Smooth muscle cell (in vitro differentiated cells): Measurements from ENCODE around the gene LDB3. TPM values are rescaled to one million over a fixed set of nuclear protein-coding genes. Genes with fewer than 3 reads are reported as not detected.
A peak's percentile ranks its signal among the peaks of the same experiment; 100 is the strongest.

Experiments
- DNase-seq: peaks from one replicate; lab custom pipeline; 2025; ENCODE audit not compliant: unreplicated experiment; lab: John Stamatoyannopoulos, UW
- H2AFZ ChIP-seq: fragments of 200-600 bp; sonication (generic); 2 replicates; pipeline ENCODE4 v1.6.0; 2016; ENCODE audit warnings: antibody characterized with exemption, low read depth, mild to moderate bottlenecking
- H3F3A ChIP-seq: fragments of 200-600 bp; sonication (generic); 2 replicates; pipeline ENCODE4 v1.6.0; 2017; ENCODE audit warnings: antibody characterized with exemption, low read depth
- H3K27ac ChIP-seq: fragments of 200-600 bp; sonication (generic); 2 replicates; pipeline ENCODE4 v1.5.1; 2016; ENCODE audit warnings: low read depth, mild to moderate bottlenecking
- H3K27me3 ChIP-seq: fragments of 200-600 bp; sonication (generic); 2 replicates; pipeline ENCODE4 v1.6.1; 2016; ENCODE audit warnings: low read depth, mild to moderate bottlenecking
- H3K36me3 ChIP-seq: fragments of 200-600 bp; sonication (generic); 2 replicates; pipeline ENCODE4 v1.5.1; 2016; ENCODE audit warnings: low read depth
- H3K4me1 ChIP-seq: fragments of 200-600 bp; sonication (generic); 2 replicates; pipeline ENCODE4 v1.5.1; 2016; ENCODE audit warnings: low read depth
- H3K4me2 ChIP-seq: fragments of 200-600 bp; sonication (generic); 2 replicates; pipeline ENCODE4 v1.6.0; 2016; ENCODE audit warnings: mild to moderate bottlenecking
- H3K4me3 ChIP-seq: fragments of 200-600 bp; sonication (generic); 2 replicates; pipeline ENCODE4 v1.5.1; 2016; ENCODE audit warnings: mild to moderate bottlenecking
- H3K79me2 ChIP-seq: fragments of 200-600 bp; sonication (generic); 2 replicates; pipeline ENCODE4 v1.6.0; 2016; ENCODE audit warnings: low read depth, mild to moderate bottlenecking
- H3K9ac ChIP-seq: fragments of 200-600 bp; sonication (generic); 2 replicates; pipeline ENCODE4 v1.6.0; 2016; ENCODE audit warnings: low read depth
- H3K9me3 ChIP-seq: fragments of 200-600 bp; sonication (generic); replicated peaks from 2 replicates; pipeline ENCODE4 v1.5.1; 2016; ENCODE audit warnings: low read depth
- H4K20me1 ChIP-seq: fragments of 200-600 bp; sonication (generic); 2 replicates; pipeline ENCODE4 v1.6.0; 2016; ENCODE audit warnings: low read depth
- WGBS: methylation state at CpG from one replicate; pipeline ENCODE4 v1.1.7; 2016; ENCODE audit warnings: low lambda C conversion rate; 5-methylcytosine and 5-hydroxymethylcytosine counted together
- polyA plus RNA-seq: library from polyadenylated mRNA; unstranded; fragments of >200 nt; fragmentation: Nextera tagmentation; extraction: Ambion mirVana; gene quantifications from 2 replicates; pipeline ENCODE4 v1.2.1, GENCODE V29; 2016
- total RNA-seq: library from RNA; depleted of rRNA; stranded (reverse); fragments of >200 nt; gene quantifications from 2 replicates; pipeline ENCODE4 v1.2.3, GENCODE V29; 2014
- TF ChIP-seq, protein P1 (sequence below): fragments of 200-600 bp; sonication (generic); IDR thresholded peaks from 2 replicates; pipeline ENCODE4 v1.5.1; 2017; ENCODE audit warnings: borderline replicate concordance, mild to moderate bottlenecking, antibody characterized with exemption; ENCODE audit not compliant: insufficient read depth, poor library complexity, severe bottlenecking

Gene LDB3
- total and polyA plus RNA-seq, 2 experiments from 2014 or later, result 0.31 to 0.61 TPM

- TF ChIP-seq, protein P1, sequence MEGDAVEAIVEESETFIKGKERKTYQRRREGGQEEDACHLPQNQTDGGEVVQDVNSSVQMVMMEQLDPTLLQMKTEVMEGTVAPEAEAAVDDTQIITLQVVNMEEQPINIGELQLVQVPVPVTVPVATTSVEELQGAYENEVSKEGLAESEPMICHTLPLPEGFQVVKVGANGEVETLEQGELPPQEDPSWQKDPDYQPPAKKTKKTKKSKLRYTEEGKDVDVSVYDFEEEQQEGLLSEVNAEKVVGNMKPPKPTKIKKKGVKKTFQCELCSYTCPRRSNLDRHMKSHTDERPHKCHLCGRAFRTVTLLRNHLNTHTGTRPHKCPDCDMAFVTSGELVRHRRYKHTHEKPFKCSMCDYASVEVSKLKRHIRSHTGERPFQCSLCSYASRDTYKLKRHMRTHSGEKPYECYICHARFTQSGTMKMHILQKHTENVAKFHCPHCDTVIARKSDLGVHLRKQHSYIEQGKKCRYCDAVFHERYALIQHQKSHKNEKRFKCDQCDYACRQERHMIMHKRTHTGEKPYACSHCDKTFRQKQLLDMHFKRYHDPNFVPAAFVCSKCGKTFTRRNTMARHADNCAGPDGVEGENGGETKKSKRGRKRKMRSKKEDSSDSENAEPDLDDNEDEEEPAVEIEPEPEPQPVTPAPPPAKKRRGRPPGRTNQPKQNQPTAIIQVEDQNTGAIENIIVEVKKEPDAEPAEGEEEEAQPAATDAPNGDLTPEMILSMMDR, result peak; percentile 70
- no peaks in the 10 kb centered on the region for H3K27me3 ChIP-seq
- DNase-seq, result peak; percentile 22
- H3K27ac ChIP-seq, result no peak overlapping the region
- no peaks in the 10 kb centered on the region for H4K20me1 ChIP-seq
- H3K4me2 ChIP-seq, result peak overlapping the region; percentile 57
- H3K4me1 ChIP-seq, result peaks cover 9% of the 10 kb centered on the region
- no peak overlapping the region for H3K9ac ChIP-seq
- H3F3A ChIP-seq, result no peaks in the 10 kb centered on the region
- no peak overlapping the region for H3K4me3 ChIP-seq
- H3K36me3 ChIP-seq, result no peaks in the 10 kb centered on the region
- no peaks in the 10 kb centered on the region for H3K9me3 ChIP-seq
- H2AFZ ChIP-seq, result peak overlapping the region; percentile 49
- no peaks in the 10 kb centered on the region for H3K79me2 ChIP-seq
- WGBS, result 20% methylated on average over 10 of the region's 10 CpGs
These were observed 25.5 kb downstream of the LDB3 start for GRCh38 chr10:86693721-86694369.

DNA sequence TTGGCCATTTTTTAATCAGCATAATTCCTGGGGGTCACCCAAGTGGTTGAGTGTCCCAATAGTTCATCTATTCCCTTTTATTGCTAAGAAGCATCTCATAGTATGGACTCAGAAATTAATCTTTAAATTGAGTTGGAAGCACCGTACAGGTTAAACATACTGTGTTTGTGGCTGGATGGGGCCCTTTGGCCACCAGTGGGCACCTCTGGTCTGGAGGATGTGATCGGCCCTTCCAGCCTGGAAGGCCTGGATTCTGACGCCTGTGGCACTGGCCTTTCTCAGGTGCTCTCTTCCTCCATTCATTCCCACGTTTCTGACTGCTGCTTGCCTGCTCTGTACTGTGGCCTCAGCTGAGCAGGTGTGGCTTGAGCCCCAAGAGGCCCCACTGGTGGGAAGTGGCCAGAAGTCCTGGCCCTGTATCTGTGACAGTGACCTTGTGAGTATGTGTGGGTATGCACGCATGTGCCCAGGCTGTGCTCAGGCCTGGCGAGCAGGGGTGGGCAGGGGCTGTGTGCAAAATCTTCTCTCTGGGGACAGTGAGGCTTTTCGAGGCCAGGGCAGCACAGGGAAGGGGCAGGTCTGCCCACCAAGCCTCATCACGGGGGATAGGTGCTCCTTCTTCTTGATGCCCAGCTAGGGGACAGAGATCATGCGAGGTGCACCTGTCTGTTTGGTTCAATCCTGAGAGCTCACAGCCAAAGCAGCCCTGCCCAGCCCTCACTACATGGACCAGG, 30.1 kb downstream of the LDB3 start:
- Histone ChIP-seq H3K36me3 (no peaks in the 10 kb centered on the region), H3F3A (no peaks in the 10 kb centered on the region), H3K4me2 (no peak overlapping the region), H3K27me3 (no peaks in the 10 kb centered on the region), H3K79me2 (no peaks in the 10 kb centered on the region), H3K9me3 (no peaks in the 10 kb centered on the region), H3K27ac (no peak overlapping the region), H4K20me1 (no peaks in the 10 kb centered on the region), H3K9ac (no peak overlapping the region), H3K4me3 (no peak overlapping the region), H3K4me1 (peaks cover 9% of the 10 kb centered on the region), H2AFZ (no peak overlapping the region)
- TF ChIP-seq, protein P1, result no peak
- no peak for DNase-seq
- WGBS, result 91% methylated on average over 9 of the region's 9 CpGs

GRCh38 chr10:86699125-86699524, 30.8 kb downstream of the LDB3 start:
- H3K27ac ChIP-seq, result no peak overlapping the region
- H2AFZ ChIP-seq, result no peak overlapping the region
- H3K9ac ChIP-seq, result no peak overlapping the region
- no peak overlapping the region for H3K4me2 ChIP-seq
- no peaks in the 10 kb centered on the region for H3K79me2 ChIP-seq
- H3K4me1 ChIP-seq, result peaks cover 1% of the 10 kb centered on the region
- TF ChIP-seq, protein P1, result no peak
- H3K36me3 ChIP-seq, result no peaks in the 10 kb centered on the region
- H3K27me3 ChIP-seq, result no peaks in the 10 kb centered on the region
- 91% methylated on average over 7 of the region's 7 CpGs for WGBS
- no peaks in the 10 kb centered on the region for H3F3A ChIP-seq
- no peaks in the 10 kb centered on the region for H3K9me3 ChIP-seq
- no peaks in the 10 kb centered on the region for H4K20me1 ChIP-seq
- no peak for DNase-seq
- no peak overlapping the region for H3K4me3 ChIP-seq
